ENCODE measurements around the gene BDH1. TPM values are rescaled to one million over a fixed set of nuclear protein-coding genes. Genes with fewer than 3 reads are reported as not detected.

The BDH1 gene
- polyA plus RNA-seq, 1 donor from 2014 or later: 12.9 TPM

GRCh38 chr3:197576838-197577237 is 21.1 kb upstream of the BDH1 start:
- H3K27me3 ChIP-seq (ENCODE audit: insufficient read depth, low read depth, low read length): no peaks in the 10 kb centered on the region
- no peak overlapping the region for H3K27ac ChIP-seq (ENCODE audit: low read length)
- H4K20me1 ChIP-seq (ENCODE audit: insufficient read depth): no peaks in the 10 kb centered on the region
- no peaks in the 10 kb centered on the region for H3K9me2 ChIP-seq (ENCODE audit: insufficient read depth, low read length)
- H3K4me3 ChIP-seq (ENCODE audit: low read length): no peak overlapping the region
- no peaks in the 10 kb centered on the region for H3K36me3 ChIP-seq (ENCODE audit: insufficient read depth, low read length)
- no peaks in the 10 kb centered on the region for H3F3A ChIP-seq (ENCODE audit: insufficient read depth, low read length, poor library complexity, severe bottlenecking)
- H2AFZ ChIP-seq (ENCODE audit: low read depth, low read length): no peak overlapping the region
- H3K9ac ChIP-seq (ENCODE audit: low read length): no peak overlapping the region
- peaks cover 3% of the 10 kb centered on the region for H3K9me3 ChIP-seq (ENCODE audit: low read length)
- H3K4me2 ChIP-seq (ENCODE audit: low read length): no peak overlapping the region
- no peaks in the 10 kb centered on the region for H3K79me2 ChIP-seq (replicated peaks; ENCODE audit: insufficient read depth, low read length)
- no peak for TF ChIP-seq EZH2 (IDR thresholded peaks at IDR 0.05; ENCODE audit: borderline replicate concordance, insufficient read depth, low read length, poor library complexity, severe bottlenecking)

- Histone ChIP-seq H3F3A (ENCODE audit: insufficient read depth, low read length, poor library complexity, severe bottlenecking) (no peaks in the 10 kb centered on the region), H3K4me3 (ENCODE audit: low read length) (peak overlapping the region; percentile 51), H4K20me1 (ENCODE audit: insufficient read depth) (no peaks in the 10 kb centered on the region), H3K27ac (ENCODE audit: low read length) (no peak overlapping the region), H3K4me2 (ENCODE audit: low read length) (no peak overlapping the region), H3K79me2 (replicated peaks; ENCODE audit: insufficient read depth, low read length) (no peaks in the 10 kb centered on the region), H3K9me2 (ENCODE audit: insufficient read depth, low read length) (no peaks in the 10 kb centered on the region), H2AFZ (ENCODE audit: low read depth, low read length) (no peak overlapping the region), H3K9ac (ENCODE audit: low read length) (no peak overlapping the region), H3K27me3 (ENCODE audit: insufficient read depth, low read depth, low read length) (no peaks in the 10 kb centered on the region), H3K36me3 (ENCODE audit: insufficient read depth, low read length) (no peaks in the 10 kb centered on the region), H3K9me3 (ENCODE audit: low read length) (peaks cover 3% of the 10 kb centered on the region)
- TF ChIP-seq TAF1 (IDR thresholded peaks at IDR 0.05; ENCODE audit: low read depth) (no peak), EZH2 (IDR thresholded peaks at IDR 0.05; ENCODE audit: borderline replicate concordance, insufficient read depth, low read length, poor library complexity, severe bottlenecking) (no peak), SMC3 (conservative IDR thresholded peaks at IDR 0.05; ENCODE audit: poor library complexity) (no peak), RAD21 (conservative IDR thresholded peaks at IDR 0.05) (no peak), POLR2AphosphoS5 (IDR thresholded peaks at IDR 0.05) (no peak), MXI1 (conservative IDR thresholded peaks at IDR 0.05; ENCODE audit: poor library complexity, severe bottlenecking) (no peak), CTCF (IDR thresholded peaks at IDR 0.05; ENCODE audit: poor library complexity, severe bottlenecking) (no peak), REST (IDR thresholded peaks at IDR 0.05; ENCODE audit: borderline replicate concordance) (no peak), EP300 (conservative IDR thresholded peaks at IDR 0.05; ENCODE audit: poor library complexity, severe bottlenecking) (no peak)
Measured at GRCh38 chr3:197575362-197575761, 19.6 kb upstream of the BDH1 start.
